Mesendoderm (in vitro differentiated cells): ENCODE results near the gene PYGM.

ENCODE experiments used
- DNase-seq: peaks from one replicate; pipeline ENCODE4 v3.0.0; 2013
- H2AK5ac ChIP-seq: 2 replicates; pipeline ENCODE4 v1.6.1; 2013; ENCODE audit warnings: low read length, inconsistent platforms
- H2BK120ac ChIP-seq: 2 replicates; pipeline ENCODE4 v1.6.1; 2013; ENCODE audit warnings: low read depth, mild to moderate bottlenecking, low read length, moderate library complexity, mixed read lengths
- H2BK15ac ChIP-seq: replicated peaks from 2 replicates; pipeline ENCODE4 v1.6.1; 2013; ENCODE audit warnings: low read depth, mild to moderate bottlenecking, moderate library complexity
- H2BK5ac ChIP-seq: 2 replicates; pipeline ENCODE4 v1.6.1; 2013; ENCODE audit warnings: low read length, inconsistent platforms
- H3K18ac ChIP-seq: 2 replicates; pipeline ENCODE4 v1.6.1; 2013; ENCODE audit warnings: mild to moderate bottlenecking, low read length, mixed read lengths
- H3K23ac ChIP-seq: one replicate; pipeline ENCODE4 v1.6.1; 2013; ENCODE audit warnings: low read length
- H3K27ac ChIP-seq: 2 replicates; pipeline ENCODE4 v1.5.1; 2013; ENCODE audit warnings: low read depth, mild to moderate bottlenecking, inconsistent platforms, low read length, moderate library complexity
- H3K27me3 ChIP-seq: 2 replicates; pipeline ENCODE4 v1.6.1; 2013; ENCODE audit warnings: low read length, control low read depth, mild to moderate bottlenecking, inconsistent platforms; ENCODE audit not compliant: insufficient read depth, poor library complexity
- H3K36me3 ChIP-seq: 2 replicates; pipeline ENCODE4 v1.6.1; 2013; ENCODE audit warnings: low read length, inconsistent platforms; ENCODE audit not compliant: control insufficient read depth, insufficient read depth
- H3K4ac ChIP-seq: one replicate; pipeline ENCODE4 v1.6.1; 2013; ENCODE audit warnings: low read depth, mild to moderate bottlenecking, low read length, moderate library complexity
- H3K4me1 ChIP-seq: 2 replicates; pipeline ENCODE4 v1.6.1; 2013; ENCODE audit warnings: low read depth, low read length, inconsistent platforms; ENCODE audit not compliant: control insufficient read depth
- H3K4me2 ChIP-seq: 2 replicates; pipeline ENCODE4 v1.6.1; 2013; ENCODE audit warnings: low read length
- H3K4me3 ChIP-seq: 2 replicates; pipeline ENCODE4 v1.5.1; 2013; ENCODE audit warnings: mild to moderate bottlenecking, low read length
- H3K56ac ChIP-seq: one replicate; pipeline ENCODE4 v1.6.1; 2013; ENCODE audit warnings: low read length
- H3K79me1 ChIP-seq: 2 replicates; pipeline ENCODE4 v1.6.1; 2013; ENCODE audit warnings: low read length, inconsistent platforms
- H3K79me2 ChIP-seq: 2 replicates; pipeline ENCODE4 v1.6.1; 2013; ENCODE audit warnings: mild to moderate bottlenecking, low read length; ENCODE audit not compliant: control insufficient read depth, insufficient read depth
- H3K9ac ChIP-seq: 2 replicates; pipeline ENCODE4 v1.6.1; 2013; ENCODE audit warnings: low read length, inconsistent platforms
- H4K5ac ChIP-seq: one replicate; pipeline ENCODE4 v1.6.1; 2013; ENCODE audit warnings: low read length
- H4K8ac ChIP-seq: one replicate; pipeline ENCODE4 v1.6.1; 2013; ENCODE audit warnings: low read depth, mild to moderate bottlenecking, control low read depth, low read length, moderate library complexity
- WGBS: extraction: QIAGEN DNeasy Blood & Tissue Kit; methylation state at CpG from one replicate; pipeline ENCODE4 v1.1.7; 2013; ENCODE audit warnings: low lambda C conversion rate, missing lambda C conversion rate; ENCODE audit not compliant: insufficient coverage; ENCODE audit errors: extremely low coverage; 5-methylcytosine and 5-hydroxymethylcytosine counted together

The PYGM gene

DNA sequence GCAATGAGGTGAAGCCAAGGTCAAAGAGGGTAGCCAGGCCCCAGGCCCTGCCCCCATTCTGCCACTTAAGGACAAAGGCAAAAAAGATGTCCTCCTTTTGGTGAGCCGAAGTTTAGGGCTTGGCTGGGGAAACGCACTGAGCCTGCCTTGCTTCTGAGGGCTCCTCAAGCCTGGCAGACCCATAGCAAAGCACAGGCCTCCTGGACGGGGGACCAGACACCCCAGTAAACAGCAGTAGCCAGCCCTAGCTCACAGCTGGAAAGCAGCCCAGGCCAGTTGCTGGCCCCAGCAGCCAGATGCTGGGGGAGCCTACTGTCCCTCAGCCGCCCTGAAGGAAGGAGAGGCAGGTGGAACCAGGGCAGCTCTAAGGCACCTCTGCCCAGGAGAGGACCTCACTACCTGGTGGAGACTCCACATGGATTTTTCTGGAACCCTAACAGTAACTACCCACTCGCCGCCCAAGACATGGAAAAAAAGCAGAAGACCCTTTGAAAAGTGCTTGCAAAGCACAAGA lies 3.8 kb upstream of the PYGM start:
- Histone ChIP-seq H3K27ac (peak overlapping the region; percentile 65), H2BK15ac (no peak overlapping the region), H3K36me3 (peaks cover 34% of the 10 kb centered on the region), H3K18ac (no peak overlapping the region), H3K4me1 (peaks cover 4% of the 10 kb centered on the region), H3K4me3 (no peak overlapping the region), H3K79me1 (peaks cover 10% of the 10 kb centered on the region), H3K79me2 (peaks cover 11% of the 10 kb centered on the region), H2BK120ac (no peak overlapping the region), H3K9ac (no peak overlapping the region), H3K4ac (no peak overlapping the region), H3K56ac (no peak overlapping the region), H2BK5ac (no peak overlapping the region), H3K27me3 (no peaks in the 10 kb centered on the region), H4K8ac (no peak overlapping the region), H3K23ac (no peak overlapping the region), H2AK5ac (no peak overlapping the region), H3K4me2 (no peak overlapping the region), H4K5ac (no peak overlapping the region)
- no peak for DNase-seq
- no CpG with 5 or more reads among the region's 6 CpGs for whole genome bisulfite sequencing

GRCh38 chr11:64762674-64763525 lies 3.1 kb upstream of the PYGM start:
- Histone ChIP-seq H3K79me1 (peaks cover 10% of the 10 kb centered on the region), H2BK5ac (no peak overlapping the region), H3K4me1 (peaks cover 4% of the 10 kb centered on the region), H3K79me2 (peaks cover 8% of the 10 kb centered on the region), H2BK15ac (no peak overlapping the region), H3K56ac (no peak overlapping the region), H4K8ac (no peak overlapping the region), H2AK5ac (no peak overlapping the region), H3K36me3 (peaks cover 29% of the 10 kb centered on the region), H3K9ac (no peak overlapping the region), H3K23ac (no peak overlapping the region), H3K4ac (no peak overlapping the region), H3K27ac (peak overlapping the region; percentile 65), H3K27me3 (no peaks in the 10 kb centered on the region), H4K5ac (no peak overlapping the region), H2BK120ac (no peak overlapping the region), H3K18ac (no peak overlapping the region), H3K4me2 (no peak overlapping the region), H3K4me3 (no peak overlapping the region)
- DNase-seq, result peak; percentile 69
- WGBS, result no CpG with 5 or more reads among the region's 13 CpGs

DNA sequence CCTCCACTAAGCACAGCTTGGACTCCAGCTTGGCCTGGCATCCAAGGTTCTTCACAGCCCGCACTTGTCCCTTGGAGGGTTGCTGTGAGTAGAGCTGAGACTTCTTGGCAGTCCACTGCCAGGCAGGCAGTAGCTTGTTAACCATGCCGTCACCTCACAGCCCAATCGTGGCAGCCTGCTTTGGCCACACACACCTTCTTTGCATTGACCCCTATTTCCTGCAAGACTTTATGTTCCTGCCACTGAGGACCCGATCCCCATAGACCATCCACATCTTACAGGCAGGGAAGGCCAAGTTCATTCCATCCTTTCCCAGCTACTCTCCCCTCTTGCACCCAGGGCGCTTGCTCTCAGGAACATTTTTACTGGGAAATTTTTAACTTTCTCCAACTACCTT lies 2.5 kb upstream of the PYGM start:
- Histone ChIP-seq H4K8ac (no peak overlapping the region), H3K4me2 (no peak overlapping the region), H2BK120ac (no peak overlapping the region), H3K9ac (no peak overlapping the region), H3K4ac (no peak overlapping the region), H3K27ac (no peak overlapping the region), H3K23ac (no peak overlapping the region), H2BK15ac (no peak overlapping the region), H3K79me1 (peaks cover 7% of the 10 kb centered on the region), H2BK5ac (no peak overlapping the region), H3K4me3 (no peak overlapping the region), H3K56ac (no peak overlapping the region), H3K18ac (no peak overlapping the region), H3K79me2 (peaks cover 4% of the 10 kb centered on the region), H3K27me3 (no peaks in the 10 kb centered on the region), H4K5ac (no peak overlapping the region), H2AK5ac (no peak overlapping the region), H3K4me1 (peaks cover 4% of the 10 kb centered on the region), H3K36me3 (peaks cover 24% of the 10 kb centered on the region)
- DNase-seq, result no peak
- no CpG with 5 or more reads among the region's 5 CpGs for WGBS

GRCh38 chr11:64760759-64761420 lies 1.1 kb upstream of the PYGM start:
- Histone ChIP-seq H3K79me1 (no peaks in the 10 kb centered on the region), H3K56ac (no peak overlapping the region), H3K23ac (no peak overlapping the region), H3K4ac (no peak overlapping the region), H4K5ac (no peak overlapping the region), H3K4me3 (no peak overlapping the region), H2BK15ac (no peak overlapping the region), H3K79me2 (no peaks in the 10 kb centered on the region), H3K27ac (no peak overlapping the region), H3K27me3 (no peaks in the 10 kb centered on the region), H3K9ac (no peak overlapping the region), H2BK120ac (no peak overlapping the region), H4K8ac (no peak overlapping the region), H2BK5ac (no peak overlapping the region), H3K4me1 (peaks cover 4% of the 10 kb centered on the region), H2AK5ac (no peak overlapping the region), H3K18ac (no peak overlapping the region), H3K36me3 (peaks cover 17% of the 10 kb centered on the region), H3K4me2 (no peak overlapping the region)
- WGBS, result no CpG with 5 or more reads among the region's 7 CpGs
- DNase-seq, result no peak

DNA sequence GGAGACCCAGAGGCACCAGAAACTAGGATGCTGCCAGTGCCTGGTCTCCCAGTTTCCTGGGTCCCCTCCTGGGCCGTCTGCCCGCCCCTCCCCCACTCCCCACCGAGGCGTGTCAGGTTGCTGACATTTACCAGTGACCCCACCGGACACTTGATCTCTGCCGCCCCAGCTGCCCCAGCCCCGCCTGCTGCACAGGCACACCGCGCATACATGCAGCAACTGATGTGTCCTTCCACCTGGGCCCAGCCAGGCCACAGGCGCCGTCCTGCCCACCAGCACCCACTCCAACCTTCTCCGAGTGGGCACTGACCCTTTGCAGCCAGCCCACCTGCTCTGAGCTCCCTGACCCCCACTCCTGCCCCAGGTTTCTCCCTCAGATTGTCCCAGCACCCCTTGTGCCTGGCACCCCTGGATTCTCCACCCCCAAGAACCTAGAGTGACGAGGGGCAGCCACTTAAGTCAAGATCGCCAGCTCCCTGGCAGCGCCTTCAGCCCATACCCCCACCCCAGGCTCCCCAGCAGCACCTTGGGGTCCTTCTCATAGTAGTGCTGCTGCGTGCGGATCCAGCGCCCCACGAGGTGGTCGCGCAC lies 548 bp downstream of the PYGM start:
- Histone ChIP-seq H2BK5ac (no peak overlapping the region), H3K4me1 (peaks cover 4% of the 10 kb centered on the region), H3K27ac (no peak overlapping the region), H3K27me3 (no peaks in the 10 kb centered on the region), H3K23ac (no peak overlapping the region), H2AK5ac (no peak overlapping the region), H2BK120ac (no peak overlapping the region), H3K36me3 (peaks cover 8% of the 10 kb centered on the region), H3K4ac (no peak overlapping the region), H3K18ac (no peak overlapping the region), H3K4me2 (no peak overlapping the region), H3K4me3 (no peak overlapping the region), H4K8ac (no peak overlapping the region), H3K79me2 (no peaks in the 10 kb centered on the region), H2BK15ac (no peak overlapping the region), H3K79me1 (no peaks in the 10 kb centered on the region), H4K5ac (no peak overlapping the region), H3K56ac (peak overlapping the region; percentile 49), H3K9ac (no peak overlapping the region)
- WGBS, result no CpG with 5 or more reads among the region's 21 CpGs
- DNase-seq, result no peak
